Cardiac septum (tissue), 1 donor: ENCODE results near the gene NRCAM. TPM values are rescaled to one million over a fixed set of nuclear protein-coding genes. Genes with fewer than 3 reads are reported as not detected.
"Not testable (repeated sequence)": the region's sequence is repeated elsewhere in the genome, so short reads cannot be mapped to it uniquely, and the experiment has no call there.

ENCODE experiments used
- DNase-seq: peaks from one replicate; pipeline ENCODE4 v3.0.0-alpha.2; 2020; ENCODE audit warnings: low spot score
- intact Hi-C: fragments of 100-400 bp; cut with DNase I; formaldehyde crosslinking; loops from one replicate; pipeline ENCODE4 v1.14.0; 2022
- total RNA-seq: library from RNA; stranded (reverse); fragmentation: NEBNext Ultra II Directional; extraction: Animal tissue kit (Norgen Biotek cat#: 25700); gene quantifications from one replicate; pipeline ENCODE4 v1.2.1, GENCODE V29; 2021
- donor health status: DM: no; HTN: no; CAD: no.

The NRCAM gene
- total RNA-seq, 1 donor from 2014 or later: 0.57 TPM

DNA sequence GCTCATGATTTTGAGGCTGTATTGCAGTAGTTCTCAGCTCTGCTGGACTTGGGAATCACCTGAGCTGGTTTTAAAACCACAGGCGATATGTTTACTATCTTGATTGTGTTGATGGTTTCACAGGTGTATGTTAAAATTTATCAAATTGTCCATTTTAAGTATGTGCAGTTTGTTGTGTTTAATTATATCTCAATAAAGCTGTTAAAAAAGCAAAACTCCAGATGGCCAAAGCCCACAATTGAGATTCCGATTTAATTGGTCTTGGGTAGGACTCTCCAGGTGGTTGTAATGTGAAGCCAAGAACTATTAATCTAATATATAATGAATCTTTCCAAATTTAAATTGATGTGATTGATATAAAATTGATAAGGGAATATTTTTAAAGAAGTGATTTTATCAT lies 48.6 kb downstream of the NRCAM start:
- intact Hi-C loops: no loop called here
- no peak for DNase-seq

DNA sequence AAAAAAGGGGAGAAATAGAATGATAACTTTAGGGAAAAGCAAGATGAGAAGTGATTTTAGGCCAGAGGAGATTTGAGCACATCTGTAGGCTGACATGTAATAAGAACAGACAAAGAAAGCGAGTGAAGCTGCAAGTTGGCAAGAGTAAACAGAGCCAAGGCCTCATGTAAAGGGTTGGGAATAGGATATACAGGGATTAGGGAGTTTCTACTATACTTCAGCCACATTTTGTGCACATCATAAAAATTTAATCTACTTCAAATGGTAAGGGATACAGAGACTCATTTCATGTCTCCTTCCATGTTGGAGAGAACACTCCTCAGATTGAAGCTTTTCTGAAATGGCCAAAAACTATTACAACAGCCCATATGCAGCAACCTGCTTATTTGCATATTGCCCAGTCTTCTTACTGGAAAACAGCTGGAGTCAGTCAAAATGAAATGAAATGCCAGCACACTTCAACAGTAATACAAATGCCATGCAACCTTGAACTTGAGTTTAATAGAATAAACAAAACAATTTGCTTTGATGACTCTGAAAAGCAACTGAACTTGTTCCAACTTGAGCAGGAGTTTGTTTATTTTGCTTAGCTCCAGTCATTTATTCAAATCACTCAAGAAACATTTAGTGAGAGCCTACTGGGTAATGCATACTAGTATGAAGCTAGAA lies 49.9 kb downstream of the NRCAM start:
- intact Hi-C loops: no loop called here
- DNase-seq: no peak

DNA sequence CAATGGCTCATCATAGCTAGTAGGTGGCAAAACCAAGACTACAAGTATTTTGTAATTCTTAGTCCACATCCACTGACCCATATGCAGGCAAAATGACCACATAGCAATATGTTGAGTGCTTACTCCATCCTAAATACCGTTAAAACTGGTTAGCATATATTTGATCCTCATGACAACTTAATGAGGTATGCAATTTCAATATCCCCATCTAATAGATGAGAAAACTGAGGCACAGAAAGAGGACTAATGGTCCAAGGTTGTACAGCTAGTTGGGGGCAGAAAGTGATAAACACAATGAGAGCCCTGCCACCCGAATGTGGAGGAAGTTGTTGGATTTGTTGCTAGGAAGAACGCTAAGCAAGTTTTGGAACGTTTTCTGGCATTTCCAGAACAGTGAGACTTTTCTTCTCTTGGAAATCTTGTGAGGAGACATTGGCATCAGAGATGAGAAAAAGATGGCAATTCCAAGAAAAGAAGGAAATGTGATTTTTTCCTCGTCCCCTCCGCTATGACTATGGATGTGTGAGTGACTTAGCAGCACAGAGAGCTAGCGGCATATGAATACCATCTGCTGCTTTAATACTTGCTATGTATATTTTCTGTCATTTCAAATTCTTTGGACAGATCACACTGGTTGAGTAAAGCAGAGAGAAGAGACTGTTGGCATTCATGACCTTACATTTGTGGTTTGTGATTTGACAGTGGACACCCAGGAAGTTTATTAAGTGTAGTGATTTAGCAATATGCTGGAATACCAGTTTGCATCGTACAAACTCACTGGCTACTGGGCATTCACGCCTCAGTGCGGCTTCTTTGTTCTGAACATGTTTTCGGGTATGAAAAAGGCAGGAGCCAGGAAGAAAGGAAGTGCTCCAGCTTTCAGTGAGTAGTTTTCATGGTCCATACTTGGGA lies 51.5 kb downstream of the NRCAM start:
- intact Hi-C loops: no loop called here
- no peak for DNase-seq

DNA sequence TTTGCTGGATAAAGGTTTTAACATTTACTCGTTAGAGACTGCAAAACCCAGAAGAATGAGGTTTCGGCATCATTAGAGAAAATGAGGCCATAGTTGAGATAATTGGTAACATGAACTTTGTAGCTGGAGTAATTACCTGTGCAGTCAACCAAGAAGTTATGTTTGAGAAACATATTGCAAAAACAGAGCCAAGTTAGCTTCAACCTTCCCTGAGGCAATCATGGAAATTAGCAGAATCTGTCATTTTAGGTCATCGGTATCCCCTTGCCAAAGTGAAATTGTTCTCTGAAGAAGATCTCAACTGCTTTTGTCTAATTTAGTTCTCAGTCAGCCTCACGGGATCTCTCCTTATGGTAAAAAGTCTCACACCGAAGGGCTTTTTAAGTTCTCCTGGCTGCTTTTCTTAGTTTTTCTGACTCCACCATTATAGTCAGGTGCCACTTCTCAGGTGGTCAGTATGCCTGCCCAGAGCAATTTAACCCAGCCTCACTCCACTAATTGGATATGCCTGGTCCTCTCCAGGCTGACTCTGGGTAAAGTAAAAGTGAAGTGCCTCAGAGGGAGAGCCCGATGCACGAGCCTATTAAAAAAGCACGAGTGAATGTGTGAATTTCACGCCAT lies 52.5 kb downstream of the NRCAM start:
- intact Hi-C loops: no loop called here
- no peak for DNase-seq

DNA sequence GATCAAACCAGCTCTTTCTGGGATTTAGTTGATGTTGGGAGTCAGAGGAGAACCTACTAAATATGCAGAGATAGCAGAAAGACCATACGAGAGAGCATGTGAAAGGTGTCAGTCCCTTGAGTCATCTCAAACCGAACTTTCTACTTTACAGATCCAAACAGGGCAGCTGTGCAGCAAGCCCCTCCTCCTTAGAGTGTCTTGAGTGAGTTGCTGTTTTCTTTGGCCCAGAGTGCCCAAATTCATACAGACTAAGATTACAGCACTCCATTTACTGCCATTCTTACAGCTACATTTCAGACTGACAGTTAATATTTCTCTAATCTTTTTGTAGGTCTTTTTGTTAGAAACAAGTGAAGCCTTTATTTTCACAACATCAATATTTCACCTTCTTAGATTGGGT lies 53.4 kb downstream of the NRCAM start:
- intact Hi-C loops: no loop called here
- no peak for DNase-seq

DNA sequence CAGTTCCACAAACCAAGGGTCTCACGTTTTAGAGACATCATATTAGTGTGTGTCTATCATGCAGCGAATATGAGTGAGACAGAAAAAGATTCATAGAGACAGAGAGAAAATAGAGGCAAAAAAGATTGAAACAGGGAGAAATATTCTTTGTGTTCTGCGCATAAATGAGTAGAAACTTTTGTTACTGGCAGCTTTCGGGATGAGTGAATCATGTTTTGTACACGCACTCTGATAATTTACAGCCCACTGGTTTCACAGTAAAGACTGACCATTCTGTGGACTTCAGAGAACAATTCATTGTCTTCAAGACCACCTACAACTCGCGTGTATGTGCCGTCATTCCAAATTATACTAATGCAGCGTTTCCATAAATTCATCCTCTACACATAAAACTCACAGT lies 60.2 kb downstream of the NRCAM start:
- no peak for DNase-seq
- intact Hi-C loops: no loop called here

DNA sequence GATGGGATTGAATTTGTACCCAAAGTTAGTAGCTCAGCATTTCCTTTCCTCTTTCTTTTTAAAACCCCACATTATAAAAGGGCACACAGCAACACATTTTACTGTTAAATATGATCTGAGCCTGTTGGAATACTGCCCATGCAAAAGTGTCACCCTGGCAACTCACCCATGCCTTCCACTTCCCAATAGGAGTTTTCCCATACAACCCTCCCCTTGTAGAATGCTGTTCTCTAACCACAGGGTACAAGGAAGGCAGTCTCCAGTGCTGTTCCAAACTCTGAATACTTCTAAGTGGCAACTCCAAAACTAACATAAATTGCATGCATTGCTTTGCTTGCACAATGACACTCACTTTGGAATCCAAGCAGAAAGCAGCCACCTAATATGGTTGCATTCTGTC lies 60.8 kb downstream of the NRCAM start:
- no peak for DNase-seq

DNA sequence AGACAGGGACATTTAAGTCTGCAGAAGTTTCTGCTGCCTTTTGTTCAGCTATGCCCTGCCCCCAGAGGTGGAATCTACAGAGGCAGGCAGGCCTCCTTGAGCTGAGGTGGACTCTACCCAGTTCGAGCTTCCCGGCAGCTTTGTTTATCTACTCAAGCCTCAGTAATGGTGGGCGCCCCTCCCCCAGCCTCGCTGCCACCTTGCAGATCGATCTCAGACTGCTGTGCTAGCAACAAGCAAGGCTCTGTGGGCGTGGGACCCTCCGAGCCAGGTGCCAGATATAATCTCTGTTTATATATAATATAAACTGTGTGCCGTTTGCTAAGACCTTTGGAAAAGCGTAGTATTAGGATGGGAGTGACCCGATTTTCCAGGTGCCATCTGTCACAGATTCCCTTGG lies 63.1 kb downstream of the NRCAM start:
- DNase-seq, intact Hi-C loops: not testable (repeated sequence)

More for the DNA sequence above, 60.8 kb downstream of the NRCAM start:
- intact Hi-C loops: no loop called here

DNA sequence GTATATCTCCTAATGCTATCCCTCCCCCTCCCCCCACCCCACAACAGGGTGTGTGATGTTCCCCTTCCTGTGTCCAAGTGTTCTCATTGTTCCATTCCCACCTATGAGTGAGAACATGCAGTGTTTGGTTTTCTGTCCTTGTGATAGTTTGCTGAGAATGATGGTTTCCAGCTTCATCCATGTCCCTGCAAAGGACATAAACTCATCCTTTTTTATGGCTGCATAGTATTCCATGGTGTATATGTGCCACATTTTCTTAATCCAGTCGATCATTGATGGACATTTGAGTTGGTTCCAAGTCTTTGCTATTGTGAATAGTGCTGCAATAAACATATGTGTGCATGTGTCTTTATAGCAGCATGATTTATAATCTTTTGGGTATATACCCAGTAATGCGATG lies 68.5 kb downstream of the NRCAM start:
- intact Hi-C loops, DNase-seq: not testable (repeated sequence)

DNA sequence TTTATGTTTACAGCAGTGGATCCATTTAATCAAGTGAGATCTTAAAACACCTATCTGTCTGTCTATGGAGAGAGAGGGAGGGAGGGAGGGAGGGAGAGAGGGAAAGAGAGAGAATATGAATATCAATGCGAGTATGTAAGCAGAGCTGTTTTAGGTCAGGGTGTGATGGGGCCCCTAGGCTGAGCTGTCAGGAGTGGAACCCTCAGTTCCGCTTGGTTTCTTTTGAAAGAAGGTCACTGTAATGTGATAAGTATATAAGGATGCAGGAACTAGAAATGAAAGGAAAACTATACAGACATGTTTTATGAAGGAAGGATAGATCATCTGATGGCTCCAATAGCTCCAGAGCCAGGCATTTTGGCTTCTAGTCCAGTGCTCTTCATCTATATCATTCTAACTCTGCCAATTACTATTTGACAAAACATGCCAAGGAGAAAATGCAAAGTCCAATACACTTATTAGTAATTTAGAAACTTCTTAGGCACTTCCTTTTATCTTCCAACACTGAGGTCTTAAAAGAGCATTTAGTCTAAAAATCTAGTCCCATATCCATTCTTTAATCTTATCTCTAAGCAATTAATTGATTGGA lies 70.3 kb downstream of the NRCAM start:
- intact Hi-C loops: no loop called here

DNA sequence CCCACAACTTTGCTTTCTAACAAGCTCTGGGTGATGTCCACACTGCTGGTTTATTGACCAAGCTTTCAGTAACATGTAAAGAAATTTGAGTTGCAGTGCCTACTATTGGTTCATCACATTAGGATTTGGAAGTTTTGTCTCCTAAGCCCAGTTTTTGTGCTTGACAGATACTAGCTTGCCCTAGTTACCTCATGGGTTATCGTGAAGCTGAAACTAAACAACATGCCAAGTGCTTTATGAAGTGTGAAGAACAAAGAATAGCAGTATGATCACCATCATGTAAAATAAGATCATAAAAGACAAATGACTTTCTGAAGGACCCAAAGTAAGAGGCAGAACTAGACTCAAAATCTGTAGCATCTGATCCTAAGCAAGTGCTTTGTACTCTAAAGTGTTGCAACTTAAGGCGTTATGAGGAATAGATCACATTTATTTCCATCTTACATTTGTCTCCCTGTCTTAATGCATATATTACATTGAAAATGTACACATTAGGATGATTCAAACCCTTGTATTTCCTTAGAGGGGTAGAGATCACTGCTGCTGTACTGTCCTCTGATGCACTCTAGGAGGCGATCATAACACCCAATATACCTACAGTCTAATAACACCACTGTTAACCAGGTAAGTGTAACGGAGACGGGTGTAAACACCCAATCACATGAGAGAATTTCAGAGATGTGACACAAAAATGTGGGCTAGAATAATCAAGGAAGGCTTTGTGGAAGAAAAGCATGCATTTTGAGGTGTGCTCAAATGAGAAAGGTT lies 71.3 kb downstream of the NRCAM start:
- DNase-seq: no peak
- intact Hi-C loops: no loop called here

More for the DNA sequence above, 70.3 kb downstream of the NRCAM start:
- DNase-seq: no peak

DNA sequence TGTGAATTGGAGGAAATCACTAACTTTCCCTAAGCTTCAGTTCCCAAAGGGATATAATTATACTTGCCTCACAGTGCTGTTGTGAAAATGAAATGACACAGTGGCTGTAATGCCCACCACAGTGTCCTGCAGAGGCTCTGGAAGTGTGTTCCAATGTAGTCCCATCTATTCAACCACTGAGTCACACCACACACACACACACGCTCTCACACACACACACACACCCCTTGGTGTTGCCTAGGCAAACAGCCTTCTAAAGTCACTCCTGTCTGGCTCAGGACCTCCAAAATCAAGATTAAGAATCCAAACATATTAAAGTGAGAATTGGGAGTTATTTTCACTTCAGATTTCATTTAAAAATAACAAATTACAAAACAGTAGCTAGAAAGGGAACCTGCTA lies 73.3 kb downstream of the NRCAM start:
- intact Hi-C loops: no loop called here
- no peak for DNase-seq

DNA sequence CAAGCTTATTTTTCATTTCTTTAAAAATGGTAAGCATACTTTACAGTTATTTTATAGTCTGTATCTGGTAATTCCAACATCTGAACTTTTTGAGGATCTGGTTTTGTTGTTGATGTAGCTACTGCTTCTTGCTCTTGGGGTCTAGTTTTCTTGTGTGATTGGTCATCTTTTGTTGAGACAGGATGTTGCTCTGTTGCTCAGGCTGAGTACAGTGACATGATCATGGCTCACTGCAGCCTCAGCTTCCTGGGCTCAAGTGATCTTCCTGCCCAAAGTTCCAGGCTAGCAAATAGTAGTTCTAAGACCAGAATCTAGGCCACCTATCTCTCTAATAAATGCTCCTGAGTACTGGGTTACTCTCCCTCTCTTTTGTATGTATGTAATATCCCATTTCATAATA lies 75.7 kb downstream of the NRCAM start:
- DNase-seq: no peak
- intact Hi-C loops: no loop called here

DNA sequence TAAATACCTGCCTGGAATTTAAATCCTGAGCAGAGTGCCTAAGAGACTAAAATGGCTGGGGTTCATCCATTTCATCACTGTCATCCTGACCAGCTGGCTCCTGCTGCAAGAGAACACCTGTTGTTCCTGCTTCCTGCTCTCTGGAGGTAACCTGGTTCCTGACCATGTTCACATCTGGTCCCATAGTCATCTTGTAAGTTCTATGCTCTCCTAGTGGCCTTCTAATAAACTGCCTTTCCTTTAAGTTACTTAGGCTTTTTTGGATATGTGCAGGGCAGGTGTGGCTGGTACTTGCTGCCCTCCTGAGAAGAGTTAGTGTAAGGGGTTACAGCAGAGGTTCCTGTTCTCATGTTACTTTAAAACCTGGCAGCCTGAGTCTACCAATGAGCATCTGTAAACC lies 80.0 kb downstream of the NRCAM start:
- DNase-seq: no peak
- intact Hi-C loops: no loop called here

DNA sequence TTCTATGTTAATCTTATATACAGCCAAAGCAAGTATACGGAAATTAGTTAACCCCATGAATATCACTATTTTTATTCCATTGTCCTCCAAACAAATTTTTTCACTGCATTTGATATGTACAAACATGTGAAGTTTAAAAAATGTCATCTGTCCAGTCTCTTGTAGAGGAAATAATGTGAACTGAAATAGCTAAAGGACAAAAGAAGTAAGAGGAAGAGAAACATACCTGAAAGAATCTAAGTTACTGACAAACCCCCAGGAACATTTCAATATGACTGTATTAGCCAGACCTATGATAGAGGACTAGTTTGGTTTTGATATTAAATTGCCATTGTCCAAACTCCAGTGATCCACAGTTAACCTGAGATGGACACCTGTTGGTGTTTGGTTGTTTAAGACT lies 80.6 kb downstream of the NRCAM start:
- no peak for DNase-seq
- intact Hi-C loops: no loop called here

DNA sequence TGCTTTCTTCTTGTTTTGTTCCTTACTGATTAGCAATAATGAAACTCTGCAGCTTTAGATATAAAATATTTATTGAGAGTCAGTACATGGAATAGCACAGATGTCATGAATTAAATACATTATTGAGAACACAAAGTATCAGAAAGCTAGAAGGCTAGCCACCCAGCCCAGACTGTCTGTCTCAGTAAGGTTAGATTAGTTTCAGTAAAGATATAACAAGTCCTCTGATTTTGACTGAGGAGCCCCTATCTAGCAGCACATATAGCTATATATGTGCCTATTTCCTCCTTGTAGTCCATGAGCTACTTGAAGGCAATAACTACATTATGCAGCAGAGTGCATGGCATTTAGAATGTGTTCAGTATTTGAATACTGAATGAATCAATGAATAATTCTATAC lies 81.3 kb downstream of the NRCAM start:
- intact Hi-C loops: no loop called here
- DNase-seq: no peak

DNA sequence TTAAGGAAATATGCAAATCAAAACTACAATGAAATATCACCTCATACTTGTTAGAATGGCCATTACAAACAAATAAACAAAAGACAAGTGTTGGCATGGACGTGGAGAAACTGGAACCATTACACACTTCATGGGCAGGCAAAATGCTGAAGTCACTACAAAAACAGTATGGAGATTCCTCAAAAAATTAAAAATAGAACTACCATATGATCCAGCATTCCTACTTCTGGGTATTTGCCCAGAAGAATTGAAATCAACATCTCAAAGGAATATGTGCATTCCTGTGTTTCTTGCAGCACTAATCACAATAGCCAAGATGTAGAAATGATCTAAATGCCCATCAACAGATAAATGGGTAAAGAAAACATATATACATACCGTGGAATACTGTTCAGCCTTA lies 83.6 kb downstream of the NRCAM start:
- intact Hi-C loops: no loop called here
- no peak for DNase-seq

DNA sequence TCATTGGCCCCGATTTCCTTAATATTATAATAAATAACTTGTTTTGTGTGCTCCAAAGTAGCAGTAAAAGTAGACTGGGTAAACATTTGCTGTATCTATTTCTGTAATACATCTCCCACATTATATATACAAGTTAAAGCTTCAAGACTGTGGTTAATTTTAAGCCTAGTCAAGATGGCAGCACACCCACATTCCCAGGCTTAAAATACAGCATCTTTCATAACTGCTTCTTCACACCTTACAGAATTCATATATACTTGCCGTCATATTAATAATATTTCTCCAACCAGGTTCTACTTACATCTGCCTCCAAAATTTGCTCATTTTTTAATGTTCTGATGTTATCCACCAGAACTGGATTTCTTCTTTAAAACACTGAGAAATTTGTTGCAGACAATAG lies 85.6 kb downstream of the NRCAM start:
- intact Hi-C loops: no loop called here
- no peak for DNase-seq

DNA sequence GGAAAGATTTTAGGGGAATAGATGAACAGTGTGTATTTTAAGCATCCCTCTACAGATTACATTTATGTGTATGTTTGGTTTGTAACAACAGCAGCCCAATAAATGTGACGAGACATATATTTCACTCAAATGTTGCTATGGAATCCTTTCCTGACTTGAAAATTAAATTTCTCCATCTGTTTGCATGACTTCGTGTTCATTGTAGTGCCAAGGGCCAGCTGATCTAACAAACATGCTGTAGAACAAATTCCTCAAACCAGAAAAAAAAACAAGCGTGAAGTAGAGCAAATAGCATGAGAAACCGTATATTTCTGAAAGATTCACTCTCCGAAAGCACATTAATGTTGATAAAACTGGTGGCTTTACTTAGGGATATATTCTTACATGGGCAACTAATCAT lies 87.8 kb downstream of the NRCAM start:
- intact Hi-C loops: no loop called here
- no peak for DNase-seq

DNA sequence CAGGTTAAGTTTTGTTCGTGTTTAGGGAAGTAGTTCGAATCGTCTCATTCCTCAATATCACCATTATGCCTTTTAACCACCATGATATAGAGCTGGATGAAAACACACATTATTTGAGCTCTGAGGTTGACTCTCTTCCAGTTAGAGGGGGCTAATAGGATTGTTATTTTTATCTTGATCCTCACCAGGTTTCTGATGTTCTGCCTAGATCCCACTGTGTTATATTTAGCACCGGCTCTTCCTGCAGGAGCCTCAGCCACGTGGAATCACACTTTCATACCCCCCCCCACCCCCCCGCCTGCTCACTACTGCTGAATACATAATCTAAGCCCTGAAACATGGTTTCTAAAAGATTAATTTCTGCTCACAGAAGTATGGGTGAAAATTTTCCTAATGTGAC lies 88.3 kb downstream of the NRCAM start:
- intact Hi-C loops: no loop called here
- no peak for DNase-seq
